GM23338 (cell line): ENCODE measurements around the gene SORCS2. TPM values are rescaled to one million over a fixed set of nuclear protein-coding genes. Genes with fewer than 3 reads are reported as not detected.

Source experiments
- ATAC-seq: fragments of 200-7000 bp; cut with Tn5 transposase; 3 replicates; pipeline ENCODE4 v1.9.1; 2020
- DNase-seq: peaks from one replicate; pipeline ENCODE4 v3.0.0-alpha.2; 2015; ENCODE audit warnings: low spot score
- H2AFZ ChIP-seq: fragments of 200-600 bp; sonication (generic); 2 replicates; pipeline ENCODE4 v1.8.0; 2016; ENCODE audit warnings: antibody characterized with exemption, mild to moderate bottlenecking, moderate library complexity
- H3F3A ChIP-seq: fragments of 200-600 bp; sonication (generic); replicated peaks from 2 replicates; pipeline ENCODE4 v1.8.0; 2017; ENCODE audit warnings: antibody characterized with exemption, mixed run types, low read depth
- H3K27ac ChIP-seq: fragments of 200-600 bp; sonication (generic); 2 replicates; pipeline ENCODE4 v1.6.1; 2016; ENCODE audit warnings: low read depth
- H3K27me3 ChIP-seq: fragments of 200-600 bp; sonication (generic); 2 replicates; pipeline ENCODE4 v1.8.0; 2016; ENCODE audit warnings: mild to moderate bottlenecking, mixed run types, moderate library complexity; ENCODE audit not compliant: insufficient read depth
- H3K36me3 ChIP-seq: fragments of 200-600 bp; sonication (generic); 2 replicates; pipeline ENCODE4 v1.8.0; 2016; ENCODE audit warnings: mild to moderate bottlenecking; ENCODE audit not compliant: insufficient read depth
- H3K4me1 ChIP-seq: fragments of 200-600 bp; sonication (generic); 2 replicates; pipeline ENCODE4 v1.8.0; 2016; ENCODE audit warnings: mild to moderate bottlenecking, moderate library complexity; ENCODE audit not compliant: insufficient read depth
- H3K4me2 ChIP-seq: fragments of 200-600 bp; sonication (generic); 2 replicates; pipeline ENCODE4 v1.7.1; 2017; ENCODE audit warnings: mixed run types
- H3K4me3 ChIP-seq: fragments of 200-600 bp; sonication (generic); 2 replicates; pipeline ENCODE4 v1.6.1; 2016; ENCODE audit warnings: mixed run types
- H3K79me2 ChIP-seq: fragments of 200-600 bp; sonication (generic); replicated peaks from 2 replicates; pipeline ENCODE4 v1.8.0; 2017; ENCODE audit warnings: mild to moderate bottlenecking; ENCODE audit not compliant: insufficient read depth
- H3K9me2 ChIP-seq: fragments of 200-600 bp; sonication (generic); 2 replicates; pipeline ENCODE4 v1.8.0; 2017; ENCODE audit not compliant: insufficient read depth
- H4K20me1 ChIP-seq: fragments of 200-600 bp; sonication (generic); replicated peaks from 2 replicates; pipeline ENCODE4 v1.8.0; 2017; ENCODE audit warnings: mild to moderate bottlenecking; ENCODE audit not compliant: insufficient read depth
- H3K27ac Mint-ChIP-seq: 2 replicates; pipeline ENCODE4 v1.8.0; 2020; ENCODE audit warnings: inconsistent platforms, mild to moderate bottlenecking, moderate library complexity, mixed read lengths
- H3K27me3 Mint-ChIP-seq: 3 replicates; pipeline ENCODE4 v1.8.0; 2022; ENCODE audit warnings: low read depth, mild to moderate bottlenecking, moderate library complexity, mixed read lengths, inconsistent platforms; ENCODE audit not compliant: insufficient read depth, poor library complexity
- H3K36me3 Mint-ChIP-seq: 3 replicates; pipeline ENCODE4 v1.8.0; 2021; ENCODE audit warnings: low read depth, mild to moderate bottlenecking, inconsistent platforms, moderate library complexity, mixed read lengths
- H3K4me1 Mint-ChIP-seq: 3 replicates; pipeline ENCODE4 v1.8.0; 2020; ENCODE audit warnings: mild to moderate bottlenecking, inconsistent platforms, mixed read lengths
- H3K4me3 Mint-ChIP-seq: 3 replicates; pipeline ENCODE4 v1.8.0; 2021; ENCODE audit warnings: moderate library complexity, mild to moderate bottlenecking, inconsistent platforms, mixed read lengths
- H3K9me3 Mint-ChIP-seq: 3 replicates; pipeline ENCODE4 v1.8.0; 2020; ENCODE audit warnings: moderate library complexity, mild to moderate bottlenecking, inconsistent platforms, mixed read lengths
- NANOG ChIP-seq: IDR thresholded peaks from 2 replicates; pipeline ENCODE4 v1.6.1; 2016; ENCODE audit warnings: antibody characterized with exemption, borderline replicate concordance
- STAT1 ChIP-seq: IDR thresholded peaks from one replicate; pipeline ENCODE4 v1.6.1; 2016; ENCODE audit warnings: antibody characterized with exemption; ENCODE audit not compliant: unreplicated experiment
- polyA plus RNA-seq: library from polyadenylated mRNA; unstranded; fragments of >200 nt; fragmentation: Nextera tagmentation; extraction: Ambion mirVana; gene quantifications from 2 replicates; pipeline ENCODE4 v1.2.1, GENCODE V29; 2016
- total RNA-seq: library from RNA; depleted of rRNA; stranded (reverse); fragments of >200 nt; shearing (Covaris generic); gene quantifications from 2 replicates; pipeline ENCODE4 v1.2.3, GENCODE V29; 2014
- TF ChIP-seq, protein P1 (sequence below): fragments of 250-450 bp; sonication (Bioruptor Pico); IDR thresholded peaks from 2 replicates; pipeline ENCODE4 v1.5.0; 2020; ENCODE audit warnings: mild to moderate bottlenecking, moderate library complexity

Gene SORCS2
- total and polyA plus RNA-seq, 2 experiments from 2014 or later: 0.47 to 2.4 TPM

DNA sequence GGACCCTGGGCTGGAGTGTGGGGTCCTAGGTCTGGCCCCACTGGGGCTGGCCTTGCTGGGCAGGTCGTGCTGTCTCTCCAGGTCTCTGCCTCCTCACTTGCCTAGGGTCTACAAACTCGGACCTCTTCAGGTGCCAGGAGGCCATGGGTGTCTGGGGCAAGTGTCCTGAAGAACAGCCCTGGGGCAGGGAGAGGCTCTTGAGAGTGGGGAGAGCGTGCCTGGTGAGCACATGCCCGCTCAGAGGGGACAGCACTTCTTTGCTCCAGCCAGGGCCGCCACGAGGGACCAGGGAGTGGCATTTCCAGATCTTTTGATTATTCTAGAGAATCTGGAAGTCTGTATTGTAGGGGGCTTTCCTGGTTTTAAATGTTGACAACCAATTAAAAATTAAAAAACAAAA, 63.7 kb downstream of the SORCS2 start:
- Histone ChIP-seq H4K20me1 (no peaks in the 10 kb centered on the region), H3K27ac (no peak overlapping the region), H3F3A (no peaks in the 10 kb centered on the region), H3K79me2 (no peaks in the 10 kb centered on the region), H3K27me3 (no peaks in the 10 kb centered on the region), H3K4me3 (no peak overlapping the region), H3K9me2 (no peaks in the 10 kb centered on the region), H3K4me2 (no peak overlapping the region), H3K36me3 (no peaks in the 10 kb centered on the region), H2AFZ (no peak overlapping the region), H3K4me1 (no peaks in the 10 kb centered on the region)
- Mint-ChIP-seq H3K4me1 (no peaks in the 10 kb centered on the region; the same call in 2 of the 3 replicates), H3K4me3 (no peak overlapping the region), H3K27ac (no peak overlapping the region; the same call in 1 of the 2 replicates), H3K9me3 (peaks cover 5% of the 10 kb centered on the region; the same call in 2 of the 3 replicates), H3K27me3 (peaks cover 10% of the 10 kb centered on the region), H3K36me3 (no peaks in the 10 kb centered on the region; the same call in 2 of the 3 replicates)
- no peak for ATAC-seq
- TF ChIP-seq, protein P1, sequence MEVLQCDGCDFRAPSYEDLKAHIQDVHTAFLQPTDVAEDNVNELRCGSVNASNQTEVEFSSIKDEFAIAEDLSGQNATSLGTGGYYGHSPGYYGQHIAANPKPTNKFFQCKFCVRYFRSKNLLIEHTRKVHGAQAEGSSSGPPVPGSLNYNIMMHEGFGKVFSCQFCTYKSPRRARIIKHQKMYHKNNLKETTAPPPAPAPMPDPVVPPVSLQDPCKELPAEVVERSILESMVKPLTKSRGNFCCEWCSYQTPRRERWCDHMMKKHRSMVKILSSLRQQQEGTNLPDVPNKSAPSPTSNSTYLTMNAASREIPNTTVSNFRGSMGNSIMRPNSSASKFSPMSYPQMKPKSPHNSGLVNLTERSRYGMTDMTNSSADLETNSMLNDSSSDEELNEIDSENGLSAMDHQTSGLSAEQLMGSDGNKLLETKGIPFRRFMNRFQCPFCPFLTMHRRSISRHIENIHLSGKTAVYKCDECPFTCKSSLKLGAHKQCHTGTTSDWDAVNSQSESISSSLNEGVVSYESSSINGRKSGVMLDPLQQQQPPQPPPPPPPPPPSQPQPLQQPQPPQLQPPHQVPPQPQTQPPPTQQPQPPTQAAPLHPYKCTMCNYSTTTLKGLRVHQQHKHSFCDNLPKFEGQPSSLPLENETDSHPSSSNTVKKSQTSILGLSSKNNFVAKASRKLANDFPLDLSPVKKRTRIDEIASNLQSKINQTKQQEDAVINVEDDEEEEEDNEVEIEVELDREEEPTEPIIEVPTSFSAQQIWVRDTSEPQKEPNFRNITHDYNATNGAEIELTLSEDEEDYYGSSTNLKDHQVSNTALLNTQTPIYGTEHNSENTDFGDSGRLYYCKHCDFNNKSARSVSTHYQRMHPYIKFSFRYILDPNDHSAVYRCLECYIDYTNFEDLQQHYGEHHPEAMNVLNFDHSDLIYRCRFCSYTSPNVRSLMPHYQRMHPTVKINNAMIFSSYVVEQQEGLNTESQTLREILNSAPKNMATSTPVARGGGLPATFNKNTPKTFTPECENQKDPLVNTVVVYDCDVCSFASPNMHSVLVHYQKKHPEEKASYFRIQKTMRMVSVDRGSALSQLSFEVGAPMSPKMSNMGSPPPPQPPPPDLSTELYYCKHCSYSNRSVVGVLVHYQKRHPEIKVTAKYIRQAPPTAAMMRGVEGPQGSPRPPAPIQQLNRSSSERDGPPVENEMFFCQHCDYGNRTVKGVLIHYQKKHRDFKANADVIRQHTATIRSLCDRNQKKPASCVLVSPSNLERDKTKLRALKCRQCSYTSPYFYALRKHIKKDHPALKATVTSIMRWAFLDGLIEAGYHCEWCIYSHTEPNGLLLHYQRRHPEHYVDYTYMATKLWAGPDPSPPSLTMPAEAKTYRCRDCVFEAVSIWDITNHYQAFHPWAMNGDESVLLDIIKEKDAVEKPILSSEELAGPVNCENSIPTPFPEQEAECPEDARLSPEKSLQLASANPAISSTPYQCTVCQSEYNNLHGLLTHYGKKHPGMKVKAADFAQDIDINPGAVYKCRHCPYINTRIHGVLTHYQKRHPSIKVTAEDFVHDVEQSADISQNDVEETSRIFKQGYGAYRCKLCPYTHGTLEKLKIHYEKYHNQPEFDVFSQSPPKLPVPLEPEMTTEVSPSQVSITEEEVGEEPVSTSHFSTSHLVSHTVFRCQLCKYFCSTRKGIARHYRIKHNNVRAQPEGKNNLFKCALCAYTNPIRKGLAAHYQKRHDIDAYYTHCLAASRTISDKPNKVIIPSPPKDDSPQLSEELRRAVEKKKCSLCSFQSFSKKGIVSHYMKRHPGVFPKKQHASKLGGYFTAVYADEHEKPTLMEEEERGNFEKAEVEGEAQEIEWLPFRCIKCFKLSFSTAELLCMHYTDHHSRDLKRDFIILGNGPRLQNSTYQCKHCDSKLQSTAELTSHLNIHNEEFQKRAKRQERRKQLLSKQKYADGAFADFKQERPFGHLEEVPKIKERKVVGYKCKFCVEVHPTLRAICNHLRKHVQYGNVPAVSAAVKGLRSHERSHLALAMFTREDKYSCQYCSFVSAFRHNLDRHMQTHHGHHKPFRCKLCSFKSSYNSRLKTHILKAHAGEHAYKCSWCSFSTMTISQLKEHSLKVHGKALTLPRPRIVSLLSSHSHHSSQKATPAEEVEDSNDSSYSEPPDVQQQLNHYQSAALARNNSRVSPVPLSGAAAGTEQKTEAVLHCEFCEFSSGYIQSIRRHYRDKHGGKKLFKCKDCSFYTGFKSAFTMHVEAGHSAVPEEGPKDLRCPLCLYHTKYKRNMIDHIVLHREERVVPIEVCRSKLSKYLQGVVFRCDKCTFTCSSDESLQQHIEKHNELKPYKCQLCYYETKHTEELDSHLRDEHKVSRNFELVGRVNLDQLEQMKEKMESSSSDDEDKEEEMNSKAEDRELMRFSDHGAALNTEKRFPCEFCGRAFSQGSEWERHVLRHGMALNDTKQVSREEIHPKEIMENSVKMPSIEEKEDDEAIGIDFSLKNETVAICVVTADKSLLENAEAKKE: no peak
- DNase-seq: no peak

DNA sequence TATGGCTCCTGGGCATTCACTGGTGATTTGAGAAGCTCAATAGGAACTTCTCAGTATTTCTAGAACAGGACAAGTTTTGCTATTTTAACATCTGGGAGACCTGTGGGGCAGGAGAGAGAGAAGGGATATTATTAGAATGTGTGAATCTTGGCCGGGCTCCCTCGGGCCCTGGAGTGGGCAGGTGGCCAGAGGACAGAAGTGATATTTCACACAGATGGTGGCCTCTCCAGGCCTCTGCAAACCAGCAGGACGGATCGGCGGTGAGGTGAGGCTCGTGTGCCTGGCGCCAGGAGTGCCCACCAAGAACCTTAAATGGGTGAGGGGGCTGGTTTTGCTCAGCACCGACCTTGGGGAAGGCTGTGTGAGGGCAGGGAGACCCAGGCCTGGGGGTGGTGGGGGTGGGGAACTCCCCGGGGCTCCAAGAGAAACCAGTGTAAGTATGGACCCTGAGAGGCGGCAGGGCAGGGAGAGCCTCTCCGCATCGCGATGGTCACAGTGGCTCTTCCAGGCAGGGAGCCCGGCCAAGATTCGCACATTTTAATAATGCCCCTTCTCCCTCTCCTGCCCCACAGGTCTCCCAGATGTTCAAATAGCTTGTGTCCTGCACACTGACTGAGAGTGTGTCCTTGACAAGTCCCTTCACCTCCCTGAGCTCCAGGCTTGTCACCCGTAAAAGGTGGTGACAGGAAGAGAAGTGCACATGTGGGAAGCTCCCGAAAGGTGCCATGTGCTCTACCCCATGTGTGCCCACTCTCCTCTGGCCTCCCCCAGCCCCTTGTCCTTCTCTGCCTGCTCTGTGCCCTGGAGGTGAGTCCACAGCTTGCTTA, 64.9 kb downstream of the SORCS2 start:
- no peaks in the 10 kb centered on the region for H3K4me1 ChIP-seq
- Mint-ChIP-seq H3K4me1 (no peaks in the 10 kb centered on the region; the same call in 2 of the 3 replicates), H3K27ac (no peak overlapping the region; the same call in 1 of the 2 replicates), H3K9me3 (peaks cover 5% of the 10 kb centered on the region; the same call in 2 of the 3 replicates), H3K36me3 (no peaks in the 10 kb centered on the region; the same call in 2 of the 3 replicates), H3K4me3 (no peak overlapping the region), H3K27me3 (peaks cover 10% of the 10 kb centered on the region)
- DNase-seq: no peak
- no peak overlapping the region for H3K4me3 ChIP-seq
- H4K20me1 ChIP-seq: no peaks in the 10 kb centered on the region
- H3F3A ChIP-seq: no peaks in the 10 kb centered on the region
- no peaks in the 10 kb centered on the region for H3K9me2 ChIP-seq
- no peaks in the 10 kb centered on the region for H3K27me3 ChIP-seq
- no peak for ATAC-seq
- no peaks in the 10 kb centered on the region for H3K79me2 ChIP-seq
- H3K4me2 ChIP-seq: no peak overlapping the region
- no peaks in the 10 kb centered on the region for H3K36me3 ChIP-seq
- no peak overlapping the region for H3K27ac ChIP-seq
- no peak overlapping the region for H2AFZ ChIP-seq
- TF ChIP-seq, protein P1: no peak
- TF ChIP-seq NANOG: no peak
- no peak for TF ChIP-seq STAT1
